Esophagus (tissue), 2 donors: ENCODE measurements around the gene ZFAND3. TPM values are rescaled to one million over a fixed set of nuclear protein-coding genes. Genes with fewer than 3 reads are reported as not detected.

Experiments
- H3K27ac ChIP-seq, 2 donors: one replicate each; pipeline ENCODE4 v1.5.1; 2013; ENCODE audit warnings: low read depth in 2 of 2, mild to moderate bottlenecking in 2 of 2, inconsistent platforms in 1 of 2, low read length in 1 of 2, moderate library complexity in 1 of 2
- H3K27me3 ChIP-seq, 2 donors: one replicate each; pipeline ENCODE4 v1.6.1; 2013; ENCODE audit warnings: low read length in 2 of 2, control low read depth in 1 of 2, mild to moderate bottlenecking in 1 of 2; ENCODE audit not compliant: insufficient read depth in 2 of 2, control insufficient read depth in 1 of 2
- H3K36me3 ChIP-seq, 2 donors: one replicate each; pipeline ENCODE4 v1.6.1; 2013; ENCODE audit warnings: low read length in 1 of 2; ENCODE audit not compliant: control insufficient read depth in 2 of 2, insufficient read depth in 2 of 2
- H3K4me1 ChIP-seq, 2 donors: one replicate each; pipeline ENCODE4 v1.6.1; 2013; ENCODE audit warnings: low read length in 1 of 2; ENCODE audit not compliant: control insufficient read depth in 2 of 2, insufficient read depth in 2 of 2
- H3K4me3 ChIP-seq, 2 donors: one replicate each; pipeline ENCODE4 v1.5.1; 2013; ENCODE audit warnings: low read length in 2 of 2, mild to moderate bottlenecking in 2 of 2, low read depth in 1 of 2, moderate library complexity in 1 of 2
- H3K9me3 ChIP-seq, 2 donors: one replicate each; pipeline ENCODE4 v1.6.1; 2013; ENCODE audit warnings: mild to moderate bottlenecking in 2 of 2, low read depth in 1 of 2, low read length in 1 of 2, moderate library complexity in 1 of 2; ENCODE audit not compliant: control insufficient read depth in 2 of 2, insufficient read depth in 1 of 2
- WGBS, 2 donors: extraction: QIAGEN DNeasy Blood & Tissue Kit; methylation state at CpG; one replicate each; pipeline ENCODE4 v1.1.7; 2013; 5-methylcytosine and 5-hydroxymethylcytosine counted together
- polyA plus RNA-seq, 2 donors: library from polyadenylated mRNA; stranded (reverse); fragments of 200-250 nt; gene quantifications; one replicate each; pipeline ENCODE4 v1.2.3, GENCODE V29; 2013
- donor health status: healthy with polysubstance abuse.
- donor health status: Bipolar disorder and iron deficiency.

ZFAND3 gene, protein sequence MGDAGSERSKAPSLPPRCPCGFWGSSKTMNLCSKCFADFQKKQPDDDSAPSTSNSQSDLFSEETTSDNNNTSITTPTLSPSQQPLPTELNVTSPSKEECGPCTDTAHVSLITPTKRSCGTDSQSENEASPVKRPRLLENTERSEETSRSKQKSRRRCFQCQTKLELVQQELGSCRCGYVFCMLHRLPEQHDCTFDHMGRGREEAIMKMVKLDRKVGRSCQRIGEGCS
- 10 to 100 TPM; 20.6 to 21.9 TPM for polyA plus RNA-seq

DNA sequence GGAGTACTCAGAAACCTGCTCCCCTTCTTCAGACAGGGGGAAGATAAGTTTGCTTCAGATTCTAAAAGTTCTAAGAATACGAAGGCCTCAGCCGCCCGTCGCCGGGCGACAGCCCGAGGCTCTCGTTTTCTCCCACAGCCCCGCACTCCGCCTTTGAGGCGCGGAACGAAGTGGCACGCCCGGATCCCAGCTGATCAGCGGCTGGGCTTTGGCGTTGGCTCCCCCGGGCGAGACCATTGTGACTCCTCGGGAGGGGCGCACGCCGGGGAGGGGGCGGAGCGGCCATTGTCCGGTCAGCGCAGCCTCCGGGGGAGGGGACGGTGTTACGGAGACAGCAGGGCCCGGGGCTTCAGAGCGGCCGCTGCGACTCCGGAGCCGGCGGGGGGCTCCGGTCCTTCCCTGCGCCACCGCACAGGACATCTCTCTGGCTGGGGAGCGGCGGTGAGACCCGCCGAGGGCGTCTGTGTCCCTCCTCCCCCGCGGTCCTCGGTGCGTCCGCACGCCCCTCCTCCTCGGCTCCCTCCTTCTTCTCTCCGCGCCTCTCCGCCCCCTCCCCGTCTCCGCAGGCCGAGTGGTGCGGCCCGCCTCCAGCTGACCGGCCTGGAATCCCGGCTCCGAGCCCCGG lies at the start of gene ZFAND3:
ZFAND3 (plus strand) TSS at position 551 of the 625 bp plus-strand sequence. CDS start 219 bp downstream, outside the sequence.
- no peaks in the 10 kb centered on the region for H3K36me3 ChIP-seq
- peaks cover 2 to 7% of the 10 kb centered on the region in 2 donors for H3K4me1 ChIP-seq
- peak within 1 kb of the TSS; percentile 68 to 92 for H3K4me3 ChIP-seq
- no peaks in the 10 kb centered on the region for H3K9me3 ChIP-seq
- no peaks in the 10 kb centered on the region for H3K27me3 ChIP-seq
- WGBS, 2 donors: 0% methylated on average over 58 to 64 of the region's 64 CpGs
- peak within 1 kb of the TSS; percentile 95 to 99 for H3K27ac ChIP-seq

DNA sequence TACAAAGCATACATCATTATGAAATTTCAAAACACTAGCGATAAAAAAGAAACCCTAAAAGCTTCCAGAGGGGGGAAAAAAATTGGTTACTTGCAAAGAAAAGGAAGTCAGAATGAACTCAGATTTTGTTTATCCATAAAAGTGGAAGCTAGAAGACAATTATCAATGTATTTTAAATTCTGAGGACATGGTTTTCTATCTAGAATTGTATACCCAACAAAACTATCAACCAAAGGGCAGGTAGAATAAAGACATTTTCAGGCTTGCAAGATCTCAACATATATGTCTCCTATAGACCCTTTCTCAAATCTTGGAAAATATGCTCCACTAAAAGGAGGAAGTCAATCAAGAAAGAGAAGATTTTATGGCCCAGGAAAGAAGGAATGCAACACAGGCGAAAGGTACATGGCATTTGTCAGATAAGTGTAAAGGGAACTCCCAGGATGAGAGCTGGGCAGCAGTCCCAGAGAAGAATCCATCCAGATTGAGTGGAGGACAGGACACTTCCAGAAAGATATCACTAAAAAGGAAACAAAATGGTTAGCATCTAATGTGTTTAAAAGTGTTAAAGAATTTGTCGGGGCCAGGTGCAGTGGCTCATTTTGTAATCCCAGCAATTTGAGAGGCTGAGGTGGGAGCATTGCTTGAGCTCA lies 45.4 kb upstream of the ZFAND3 start:
- H3K36me3 ChIP-seq: no peaks in the 10 kb centered on the region
- H3K9me3 ChIP-seq: no peaks in the 10 kb centered on the region
- H3K4me1 ChIP-seq: no peaks in the 10 kb centered on the region
- H3K4me3 ChIP-seq: no peak overlapping the region
- H3K27ac ChIP-seq: no peak overlapping the region
- H3K27me3 ChIP-seq: no peaks in the 10 kb centered on the region
- 96 to 97% methylated on average over 3 of the region's 3 CpGs for WGBS, 2 donors

DNA sequence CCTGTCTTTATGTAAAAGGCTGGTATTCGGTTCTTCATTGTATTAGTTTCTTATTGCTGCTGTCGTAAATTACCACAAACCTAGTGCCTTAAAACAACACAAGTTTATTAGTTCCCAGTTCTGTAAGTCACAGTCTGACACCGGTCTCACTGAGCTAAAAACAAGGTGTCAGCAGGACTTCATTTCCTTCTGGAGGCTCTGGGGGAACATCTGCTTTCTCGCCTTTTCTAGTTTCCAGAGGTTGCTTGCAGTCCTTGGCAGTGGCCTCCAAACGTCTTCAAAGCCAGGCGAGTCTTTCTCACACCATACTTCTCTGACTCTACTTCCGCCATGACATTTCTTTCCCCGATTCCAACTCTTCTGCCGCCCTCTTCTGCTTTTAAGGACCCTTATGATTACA lies 43.0 kb upstream of the ZFAND3 start:
- Histone ChIP-seq H3K27ac (no peak overlapping the region), H3K9me3 (no peaks in the 10 kb centered on the region), H3K4me1 (no peaks in the 10 kb centered on the region), H3K4me3 (no peak overlapping the region), H3K36me3 (no peaks in the 10 kb centered on the region), H3K27me3 (no peaks in the 10 kb centered on the region)
- WGBS, 2 donors: 82 to 85% methylated on average over 9 of the region's 9 CpGs

DNA sequence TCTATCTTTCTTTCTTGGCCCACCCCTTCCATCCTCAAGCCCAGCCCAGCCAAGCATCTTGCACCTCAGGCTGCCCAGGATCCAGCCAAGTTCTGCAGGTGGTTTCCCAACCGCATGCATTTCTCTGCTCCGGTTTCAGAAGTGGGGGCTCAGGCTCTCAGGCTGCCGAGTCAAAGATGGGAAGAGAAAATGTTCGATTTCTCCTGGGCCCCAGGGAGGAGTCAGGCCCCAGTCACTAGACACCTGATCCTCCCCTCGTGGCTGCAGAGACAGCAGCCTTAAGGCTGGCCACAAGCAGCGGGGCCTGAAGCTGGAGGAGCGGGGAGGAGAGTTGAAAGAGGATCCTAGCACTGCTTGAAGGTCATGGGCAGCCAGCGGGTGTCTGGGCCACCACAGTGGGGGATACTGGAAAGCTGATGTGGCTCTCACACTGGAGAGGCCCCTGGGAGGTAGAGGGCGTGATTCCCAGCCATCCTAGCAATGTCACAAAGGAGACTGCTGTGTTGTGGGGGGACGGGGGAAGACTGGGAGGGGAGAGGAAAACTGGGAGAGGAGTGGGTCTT lies 42.2 kb upstream of the ZFAND3 start:
- WGBS, 2 donors: 60% methylated on average over 10 of the region's 10 CpGs
- no peaks in the 10 kb centered on the region for H3K36me3 ChIP-seq

DNA sequence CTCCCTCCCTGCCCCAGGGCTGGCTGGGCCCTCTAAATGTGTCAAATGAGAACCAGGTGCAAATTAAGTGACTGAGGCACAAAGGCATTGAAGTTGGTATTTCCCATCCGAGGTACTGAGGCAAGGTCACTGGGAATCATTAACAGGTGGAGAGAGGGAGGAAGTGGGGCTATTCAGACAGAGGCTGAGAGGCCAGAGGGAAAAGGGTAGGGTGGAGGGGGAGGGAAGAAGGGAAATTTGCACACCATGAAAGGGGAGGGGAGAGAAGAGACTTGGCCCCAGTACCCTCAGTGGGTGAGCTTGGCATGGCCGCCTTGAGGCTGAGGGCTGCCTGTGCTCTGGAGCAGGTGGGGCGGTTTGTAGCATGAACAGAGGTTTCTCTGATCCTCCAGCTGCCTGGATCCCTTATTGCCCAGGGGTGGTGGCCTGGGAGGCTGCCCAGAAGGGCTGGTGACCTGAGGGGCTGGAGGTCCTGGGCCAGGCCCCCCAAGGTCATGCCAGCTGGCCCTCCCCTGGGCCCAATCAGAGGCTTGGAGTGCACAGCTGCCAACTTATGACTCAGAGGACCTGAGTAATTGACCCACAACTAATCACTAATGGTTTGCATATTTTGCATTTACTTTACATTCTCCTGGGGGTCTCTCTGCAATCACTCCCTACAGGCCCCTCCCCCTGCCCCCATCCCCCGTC lies 40.3 kb upstream of the ZFAND3 start:
- Histone ChIP-seq H3K27ac (no peak overlapping the region), H3K9me3 (no peaks in the 10 kb centered on the region), H3K36me3 (no peaks in the 10 kb centered on the region), H3K4me3 (no peak overlapping the region), H3K4me1 (peaks cover 3 to 4% of the 10 kb centered on the region in 2 donors), H3K27me3 (no peaks in the 10 kb centered on the region)
- WGBS, 2 donors: 73 to 80% methylated on average over 4 of the region's 4 CpGs

More for the DNA sequence above, 42.2 kb upstream of the ZFAND3 start:
- H3K27me3 ChIP-seq: no peaks in the 10 kb centered on the region
- no peaks in the 10 kb centered on the region for H3K9me3 ChIP-seq
- H3K27ac ChIP-seq: no peak overlapping the region
- no peaks in the 10 kb centered on the region for H3K4me1 ChIP-seq
- no peak overlapping the region for H3K4me3 ChIP-seq

DNA sequence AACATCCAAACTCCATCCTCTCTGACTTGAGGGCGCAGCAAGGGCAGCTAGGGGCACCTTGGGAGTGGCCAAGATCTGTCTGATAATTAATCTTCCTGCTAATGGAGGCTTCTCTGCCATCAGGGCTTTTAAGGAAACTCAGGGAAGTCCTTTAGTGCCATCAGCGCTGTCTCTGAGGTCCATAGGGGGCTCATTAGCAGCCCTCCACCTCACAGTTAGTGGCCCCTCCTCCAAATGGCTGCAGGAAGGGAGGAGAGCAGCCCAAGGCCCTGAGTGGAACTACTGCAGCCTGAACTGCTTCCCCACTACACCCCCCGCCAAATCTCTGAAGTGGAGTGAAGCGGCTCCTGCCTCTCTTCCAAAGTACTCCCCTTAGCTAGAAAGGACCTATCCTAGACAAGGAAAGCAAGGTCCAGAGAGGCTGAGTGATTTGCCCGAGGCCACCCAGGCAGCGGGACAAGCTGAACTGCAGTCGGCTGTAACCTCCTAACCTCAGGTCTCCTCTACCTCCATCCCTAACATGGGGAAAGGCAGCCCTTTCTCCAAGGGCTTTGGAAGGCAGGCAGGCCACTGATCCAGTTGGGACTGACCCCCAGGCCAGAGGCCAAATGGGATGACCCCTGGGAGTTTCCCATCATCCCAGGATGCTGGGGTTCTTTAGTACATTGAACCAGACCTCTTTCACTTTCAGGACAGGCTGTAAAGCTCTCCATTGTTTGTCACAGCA lies 39.5 kb upstream of the ZFAND3 start:
- 88 to 89% methylated on average over 7 of the region's 7 CpGs for WGBS, 2 donors
- H3K4me3 ChIP-seq: no peak overlapping the region

DNA sequence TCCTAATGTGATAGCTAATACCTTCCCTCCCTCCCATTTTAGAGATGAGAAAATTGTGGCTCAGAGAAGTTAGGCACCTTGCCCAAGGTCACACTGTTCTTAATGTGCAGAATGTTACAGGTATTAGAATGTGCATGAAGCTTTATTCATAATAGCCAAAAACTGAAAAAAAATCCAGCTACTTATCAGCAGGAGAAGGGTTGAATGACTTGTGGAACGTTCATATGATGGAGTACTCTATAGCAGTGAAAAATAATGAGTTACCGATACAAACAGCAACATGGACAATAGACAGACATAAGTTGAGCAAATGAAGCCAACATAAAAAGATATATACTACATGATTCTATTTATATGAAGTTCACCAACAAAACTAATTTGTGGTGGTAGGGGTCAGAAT lies 37.7 kb upstream of the ZFAND3 start:
- Histone ChIP-seq H3K4me1 (peaks cover 6 to 7% of the 10 kb centered on the region in 2 donors), H3K27ac (no peak overlapping the region), H3K4me3 (no peak overlapping the region), H3K36me3 (no peaks in the 10 kb centered on the region), H3K27me3 (no peaks in the 10 kb centered on the region), H3K9me3 (no peaks in the 10 kb centered on the region)
- WGBS, 2 donors: 87 to 94% methylated on average over 2 of the region's 2 CpGs

More for the DNA sequence above, 39.5 kb upstream of the ZFAND3 start:
- Histone ChIP-seq H3K4me1 (peaks cover 5 to 7% of the 10 kb centered on the region in 2 donors), H3K9me3 (no peaks in the 10 kb centered on the region), H3K27ac (no peak overlapping the region), H3K27me3 (no peaks in the 10 kb centered on the region), H3K36me3 (no peaks in the 10 kb centered on the region)

DNA sequence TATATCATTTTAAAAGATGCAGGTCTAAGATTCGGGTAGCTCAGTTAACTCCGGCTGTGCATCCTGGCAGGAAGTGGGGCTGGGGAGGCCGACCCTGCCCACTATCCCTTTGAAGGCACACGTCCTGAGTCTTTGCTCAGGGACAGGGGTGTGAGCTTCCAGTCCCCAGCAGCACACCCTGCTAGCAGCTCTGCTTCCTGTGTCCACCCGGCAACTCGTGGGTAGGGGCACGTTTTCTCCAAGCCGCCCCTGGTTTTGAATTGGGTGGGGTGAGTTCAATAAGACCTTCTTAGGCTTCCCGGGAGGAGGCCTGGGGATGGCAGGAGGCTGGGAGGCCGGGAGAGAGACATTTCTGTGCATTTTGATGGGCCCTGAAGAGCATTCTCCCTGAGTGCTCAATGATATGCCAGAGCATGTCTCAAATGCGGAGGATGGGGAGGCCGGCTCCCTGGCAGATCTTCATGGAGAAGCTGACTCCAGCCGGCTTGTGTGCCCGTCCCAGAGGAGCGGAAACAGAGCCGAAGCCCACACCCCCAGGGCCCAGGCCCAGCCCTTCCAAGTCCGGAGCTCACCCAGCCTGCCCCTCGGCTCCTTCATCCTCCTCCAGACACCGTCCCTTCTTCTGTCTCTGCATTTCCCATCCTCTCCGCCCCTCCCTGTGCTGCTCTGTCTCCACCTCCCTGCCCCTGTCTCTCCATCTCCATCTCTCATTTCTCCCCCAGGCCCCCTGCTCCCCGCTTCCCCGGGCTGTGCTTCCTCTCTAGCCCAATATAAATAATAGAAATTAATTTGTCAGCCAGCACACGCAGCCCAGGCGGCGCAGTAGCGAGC lies 36.3 kb upstream of the ZFAND3 start:
- Histone ChIP-seq H3K4me1 (peaks cover 6 to 7% of the 10 kb centered on the region in 2 donors), H3K27me3 (no peaks in the 10 kb centered on the region), H3K9me3 (no peaks in the 10 kb centered on the region), H3K36me3 (no peaks in the 10 kb centered on the region), H3K27ac (peak overlapping the region in 1 of 2 donors; percentile 3), H3K4me3 (peak overlapping the region; percentile 35 to 52)
- 13 to 18% methylated on average over 25 to 26 of the region's 26 CpGs for WGBS, 2 donors
